GM23338 (cell line): ENCODE measurements around the gene THUMPD3. TPM values are rescaled to one million over a fixed set of nuclear protein-coding genes. Genes with fewer than 3 reads are reported as not detected.

Experiments
- CREB1 ChIP-seq: fragments of 250-450 bp; sonication (Bioruptor Pico); IDR thresholded peaks from 2 replicates; pipeline ENCODE4 v1.5.0; 2020; ENCODE audit warnings: low read depth, mild to moderate bottlenecking, moderate library complexity
- EZH2 ChIP-seq: fragments of 200-600 bp; sonication (generic); IDR thresholded peaks from one replicate; pipeline ENCODE4 v1.8.0; 2017; ENCODE audit warnings: antibody characterized with exemption, mild to moderate bottlenecking, low read depth; ENCODE audit not compliant: unreplicated experiment
- NANOG ChIP-seq: IDR thresholded peaks from 2 replicates; pipeline ENCODE4 v1.6.1; 2016; ENCODE audit warnings: antibody characterized with exemption, borderline replicate concordance
- POLR2AphosphoS5 ChIP-seq: IDR thresholded peaks from 2 replicates; pipeline ENCODE4 v1.6.1; 2016; ENCODE audit warnings: antibody characterized with exemption, low read depth
- STAT1 ChIP-seq: IDR thresholded peaks from one replicate; pipeline ENCODE4 v1.6.1; 2016; ENCODE audit warnings: antibody characterized with exemption; ENCODE audit not compliant: unreplicated experiment
- ZNF114 ChIP-seq: fragments of 250-450 bp; sonication (Bioruptor Pico); IDR thresholded peaks from 2 replicates; pipeline ENCODE4 v1.5.0; 2020; ENCODE audit warnings: mild to moderate bottlenecking, moderate library complexity
- ZNF331 ChIP-seq: fragments of 250-450 bp; sonication (Bioruptor Pico); IDR thresholded peaks from 2 replicates; pipeline ENCODE4 v1.5.0; 2020; ENCODE audit warnings: low read depth, mild to moderate bottlenecking, moderate library complexity
- polyA plus RNA-seq: library from polyadenylated mRNA; unstranded; fragments of >200 nt; fragmentation: Nextera tagmentation; extraction: Ambion mirVana; gene quantifications from 2 replicates; pipeline ENCODE4 v1.2.1, GENCODE V29; 2016
- total RNA-seq: library from RNA; depleted of rRNA; stranded (reverse); fragments of >200 nt; shearing (Covaris generic); gene quantifications from 2 replicates; pipeline ENCODE4 v1.2.3, GENCODE V29; 2014
- TF ChIP-seq, protein P1 (sequence below): fragments of 250-450 bp; sonication (Bioruptor Pico); IDR thresholded peaks from 2 replicates; pipeline ENCODE4 v1.5.0; 2020; ENCODE audit warnings: mild to moderate bottlenecking, moderate library complexity
- TF ChIP-seq, protein P2 (sequence below): IDR thresholded peaks from 2 replicates; pipeline ENCODE4 v1.6.1; 2016; ENCODE audit warnings: antibody characterized with exemption
- TF ChIP-seq, protein P3 (sequence below), 2 experiments: fragments of 200-600 bp in 1 of 2; sonication (generic) in 1 of 2; conservative IDR thresholded peaks; 2 replicates each; pipeline versions ENCODE4 v1.5.1 to v1.6.1; 2016 to 2017; ENCODE audit warnings: antibody characterized with exemption in 2 of 2, low read depth in 2 of 2, mild to moderate bottlenecking in 2 of 2, moderate library complexity in 1 of 2

THUMPD3 gene
- total and polyA plus RNA-seq, 2 experiments from 2014 or later: 30.1 to 54.1 TPM

DNA sequence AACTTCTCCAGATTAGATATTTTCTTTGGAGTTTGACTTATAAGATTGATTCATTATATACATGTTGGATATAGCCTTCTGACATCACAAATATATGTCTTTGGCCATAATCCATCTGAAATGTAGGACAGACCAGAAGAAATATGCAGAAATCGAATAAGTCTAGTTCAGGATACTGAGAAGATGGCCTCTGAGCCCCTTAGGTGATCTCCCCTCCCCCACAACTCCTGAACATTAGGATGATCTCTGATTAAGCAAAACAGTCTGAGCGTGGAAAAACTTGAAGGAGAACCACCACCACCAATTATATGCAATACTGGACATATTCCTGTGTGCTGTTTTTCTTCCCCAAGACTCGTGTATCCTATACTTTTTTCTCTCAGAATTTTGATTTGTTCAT is 37.8 kb downstream of the THUMPD3 start (continued):
- TF ChIP-seq, protein P1, sequence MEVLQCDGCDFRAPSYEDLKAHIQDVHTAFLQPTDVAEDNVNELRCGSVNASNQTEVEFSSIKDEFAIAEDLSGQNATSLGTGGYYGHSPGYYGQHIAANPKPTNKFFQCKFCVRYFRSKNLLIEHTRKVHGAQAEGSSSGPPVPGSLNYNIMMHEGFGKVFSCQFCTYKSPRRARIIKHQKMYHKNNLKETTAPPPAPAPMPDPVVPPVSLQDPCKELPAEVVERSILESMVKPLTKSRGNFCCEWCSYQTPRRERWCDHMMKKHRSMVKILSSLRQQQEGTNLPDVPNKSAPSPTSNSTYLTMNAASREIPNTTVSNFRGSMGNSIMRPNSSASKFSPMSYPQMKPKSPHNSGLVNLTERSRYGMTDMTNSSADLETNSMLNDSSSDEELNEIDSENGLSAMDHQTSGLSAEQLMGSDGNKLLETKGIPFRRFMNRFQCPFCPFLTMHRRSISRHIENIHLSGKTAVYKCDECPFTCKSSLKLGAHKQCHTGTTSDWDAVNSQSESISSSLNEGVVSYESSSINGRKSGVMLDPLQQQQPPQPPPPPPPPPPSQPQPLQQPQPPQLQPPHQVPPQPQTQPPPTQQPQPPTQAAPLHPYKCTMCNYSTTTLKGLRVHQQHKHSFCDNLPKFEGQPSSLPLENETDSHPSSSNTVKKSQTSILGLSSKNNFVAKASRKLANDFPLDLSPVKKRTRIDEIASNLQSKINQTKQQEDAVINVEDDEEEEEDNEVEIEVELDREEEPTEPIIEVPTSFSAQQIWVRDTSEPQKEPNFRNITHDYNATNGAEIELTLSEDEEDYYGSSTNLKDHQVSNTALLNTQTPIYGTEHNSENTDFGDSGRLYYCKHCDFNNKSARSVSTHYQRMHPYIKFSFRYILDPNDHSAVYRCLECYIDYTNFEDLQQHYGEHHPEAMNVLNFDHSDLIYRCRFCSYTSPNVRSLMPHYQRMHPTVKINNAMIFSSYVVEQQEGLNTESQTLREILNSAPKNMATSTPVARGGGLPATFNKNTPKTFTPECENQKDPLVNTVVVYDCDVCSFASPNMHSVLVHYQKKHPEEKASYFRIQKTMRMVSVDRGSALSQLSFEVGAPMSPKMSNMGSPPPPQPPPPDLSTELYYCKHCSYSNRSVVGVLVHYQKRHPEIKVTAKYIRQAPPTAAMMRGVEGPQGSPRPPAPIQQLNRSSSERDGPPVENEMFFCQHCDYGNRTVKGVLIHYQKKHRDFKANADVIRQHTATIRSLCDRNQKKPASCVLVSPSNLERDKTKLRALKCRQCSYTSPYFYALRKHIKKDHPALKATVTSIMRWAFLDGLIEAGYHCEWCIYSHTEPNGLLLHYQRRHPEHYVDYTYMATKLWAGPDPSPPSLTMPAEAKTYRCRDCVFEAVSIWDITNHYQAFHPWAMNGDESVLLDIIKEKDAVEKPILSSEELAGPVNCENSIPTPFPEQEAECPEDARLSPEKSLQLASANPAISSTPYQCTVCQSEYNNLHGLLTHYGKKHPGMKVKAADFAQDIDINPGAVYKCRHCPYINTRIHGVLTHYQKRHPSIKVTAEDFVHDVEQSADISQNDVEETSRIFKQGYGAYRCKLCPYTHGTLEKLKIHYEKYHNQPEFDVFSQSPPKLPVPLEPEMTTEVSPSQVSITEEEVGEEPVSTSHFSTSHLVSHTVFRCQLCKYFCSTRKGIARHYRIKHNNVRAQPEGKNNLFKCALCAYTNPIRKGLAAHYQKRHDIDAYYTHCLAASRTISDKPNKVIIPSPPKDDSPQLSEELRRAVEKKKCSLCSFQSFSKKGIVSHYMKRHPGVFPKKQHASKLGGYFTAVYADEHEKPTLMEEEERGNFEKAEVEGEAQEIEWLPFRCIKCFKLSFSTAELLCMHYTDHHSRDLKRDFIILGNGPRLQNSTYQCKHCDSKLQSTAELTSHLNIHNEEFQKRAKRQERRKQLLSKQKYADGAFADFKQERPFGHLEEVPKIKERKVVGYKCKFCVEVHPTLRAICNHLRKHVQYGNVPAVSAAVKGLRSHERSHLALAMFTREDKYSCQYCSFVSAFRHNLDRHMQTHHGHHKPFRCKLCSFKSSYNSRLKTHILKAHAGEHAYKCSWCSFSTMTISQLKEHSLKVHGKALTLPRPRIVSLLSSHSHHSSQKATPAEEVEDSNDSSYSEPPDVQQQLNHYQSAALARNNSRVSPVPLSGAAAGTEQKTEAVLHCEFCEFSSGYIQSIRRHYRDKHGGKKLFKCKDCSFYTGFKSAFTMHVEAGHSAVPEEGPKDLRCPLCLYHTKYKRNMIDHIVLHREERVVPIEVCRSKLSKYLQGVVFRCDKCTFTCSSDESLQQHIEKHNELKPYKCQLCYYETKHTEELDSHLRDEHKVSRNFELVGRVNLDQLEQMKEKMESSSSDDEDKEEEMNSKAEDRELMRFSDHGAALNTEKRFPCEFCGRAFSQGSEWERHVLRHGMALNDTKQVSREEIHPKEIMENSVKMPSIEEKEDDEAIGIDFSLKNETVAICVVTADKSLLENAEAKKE (CRISPR knock-in tag): no peak
- no peak for TF ChIP-seq POLR2AphosphoS5
- TF ChIP-seq CREB1 (CRISPR knock-in tag): no peak
- TF ChIP-seq ZNF331 (CRISPR knock-in tag): no peak
- no peak for TF ChIP-seq EZH2
- no peak for TF ChIP-seq ZNF114 (CRISPR knock-in tag)
- no peak for TF ChIP-seq NANOG
- TF ChIP-seq STAT1: no peak
- TF ChIP-seq, protein P2, sequence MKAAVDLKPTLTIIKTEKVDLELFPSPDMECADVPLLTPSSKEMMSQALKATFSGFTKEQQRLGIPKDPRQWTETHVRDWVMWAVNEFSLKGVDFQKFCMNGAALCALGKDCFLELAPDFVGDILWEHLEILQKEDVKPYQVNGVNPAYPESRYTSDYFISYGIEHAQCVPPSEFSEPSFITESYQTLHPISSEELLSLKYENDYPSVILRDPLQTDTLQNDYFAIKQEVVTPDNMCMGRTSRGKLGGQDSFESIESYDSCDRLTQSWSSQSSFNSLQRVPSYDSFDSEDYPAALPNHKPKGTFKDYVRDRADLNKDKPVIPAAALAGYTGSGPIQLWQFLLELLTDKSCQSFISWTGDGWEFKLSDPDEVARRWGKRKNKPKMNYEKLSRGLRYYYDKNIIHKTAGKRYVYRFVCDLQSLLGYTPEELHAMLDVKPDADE: no peak
- TF ChIP-seq, protein P3, sequence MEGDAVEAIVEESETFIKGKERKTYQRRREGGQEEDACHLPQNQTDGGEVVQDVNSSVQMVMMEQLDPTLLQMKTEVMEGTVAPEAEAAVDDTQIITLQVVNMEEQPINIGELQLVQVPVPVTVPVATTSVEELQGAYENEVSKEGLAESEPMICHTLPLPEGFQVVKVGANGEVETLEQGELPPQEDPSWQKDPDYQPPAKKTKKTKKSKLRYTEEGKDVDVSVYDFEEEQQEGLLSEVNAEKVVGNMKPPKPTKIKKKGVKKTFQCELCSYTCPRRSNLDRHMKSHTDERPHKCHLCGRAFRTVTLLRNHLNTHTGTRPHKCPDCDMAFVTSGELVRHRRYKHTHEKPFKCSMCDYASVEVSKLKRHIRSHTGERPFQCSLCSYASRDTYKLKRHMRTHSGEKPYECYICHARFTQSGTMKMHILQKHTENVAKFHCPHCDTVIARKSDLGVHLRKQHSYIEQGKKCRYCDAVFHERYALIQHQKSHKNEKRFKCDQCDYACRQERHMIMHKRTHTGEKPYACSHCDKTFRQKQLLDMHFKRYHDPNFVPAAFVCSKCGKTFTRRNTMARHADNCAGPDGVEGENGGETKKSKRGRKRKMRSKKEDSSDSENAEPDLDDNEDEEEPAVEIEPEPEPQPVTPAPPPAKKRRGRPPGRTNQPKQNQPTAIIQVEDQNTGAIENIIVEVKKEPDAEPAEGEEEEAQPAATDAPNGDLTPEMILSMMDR (conservative IDR thresholded peaks at IDR 0.05; ENCODE audit: low read depth in 2 of 2): no peak
